HG03060 (cell line): ENCODE measurements around the gene RASSF6.
A peak's percentile ranks its signal among the peaks of the same experiment; 100 is the strongest.
"Not testable (repeated sequence)": the region's sequence is repeated elsewhere in the genome, so short reads cannot be mapped to it uniquely, and the experiment has no call there.

ENCODE experiments used
- ATAC-seq: cut with Tn5 transposase; IDR thresholded peaks from one replicate; pipeline ENCODE4 v1.9.1; 2021; ENCODE audit warnings: low read depth, moderate number of reproducible peaks; ENCODE audit not compliant: unreplicated experiment

RASSF6 gene

GRCh38 chr4:73614311-73614867, 5.8 kb downstream of the RASSF6 start:
- no peak for ATAC-seq

DNA sequence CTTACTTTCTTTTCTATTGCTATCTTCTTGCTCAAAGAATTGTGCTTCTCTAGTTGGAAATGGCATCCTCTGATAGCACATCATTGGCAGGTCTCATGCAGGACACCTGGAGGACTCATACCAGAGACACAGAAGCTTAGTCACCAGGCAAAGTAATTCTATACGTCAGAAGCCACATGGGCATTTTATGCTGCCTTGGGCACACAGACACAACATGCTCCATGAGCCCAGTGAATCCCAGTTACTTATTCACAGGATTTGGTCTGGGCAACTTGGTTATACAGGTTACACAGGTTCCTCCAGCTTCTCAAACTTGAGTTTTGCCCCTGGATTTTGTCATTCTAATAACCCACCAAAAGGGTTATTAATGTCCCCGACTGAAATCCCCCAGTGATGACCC, 7.1 kb downstream of the RASSF6 start:
- ATAC-seq = no peak

GRCh38 chr4:73612032-73612431, 8.2 kb downstream of the RASSF6 start:
- ATAC-seq = no peak

DNA sequence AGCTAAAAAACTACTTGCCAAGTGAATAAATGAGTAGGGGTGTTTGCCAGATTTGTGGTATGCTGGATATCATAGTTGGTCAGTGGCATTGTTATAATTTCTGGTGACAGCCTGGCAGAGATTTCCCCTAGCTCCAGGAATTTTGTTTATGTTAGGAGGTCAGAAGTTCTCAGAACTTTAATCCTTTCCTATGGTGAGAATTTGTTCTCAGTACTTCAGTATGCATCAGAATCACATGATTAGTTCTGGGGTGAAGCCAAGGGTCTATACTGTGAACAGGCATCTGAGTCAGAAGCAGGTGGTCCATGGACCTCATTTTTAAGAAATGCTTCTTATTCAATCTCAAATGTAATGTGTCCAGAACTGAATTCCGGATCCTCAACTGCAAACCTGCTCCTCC, 10.5 kb downstream of the RASSF6 start:
- ATAC-seq = no peak

DNA sequence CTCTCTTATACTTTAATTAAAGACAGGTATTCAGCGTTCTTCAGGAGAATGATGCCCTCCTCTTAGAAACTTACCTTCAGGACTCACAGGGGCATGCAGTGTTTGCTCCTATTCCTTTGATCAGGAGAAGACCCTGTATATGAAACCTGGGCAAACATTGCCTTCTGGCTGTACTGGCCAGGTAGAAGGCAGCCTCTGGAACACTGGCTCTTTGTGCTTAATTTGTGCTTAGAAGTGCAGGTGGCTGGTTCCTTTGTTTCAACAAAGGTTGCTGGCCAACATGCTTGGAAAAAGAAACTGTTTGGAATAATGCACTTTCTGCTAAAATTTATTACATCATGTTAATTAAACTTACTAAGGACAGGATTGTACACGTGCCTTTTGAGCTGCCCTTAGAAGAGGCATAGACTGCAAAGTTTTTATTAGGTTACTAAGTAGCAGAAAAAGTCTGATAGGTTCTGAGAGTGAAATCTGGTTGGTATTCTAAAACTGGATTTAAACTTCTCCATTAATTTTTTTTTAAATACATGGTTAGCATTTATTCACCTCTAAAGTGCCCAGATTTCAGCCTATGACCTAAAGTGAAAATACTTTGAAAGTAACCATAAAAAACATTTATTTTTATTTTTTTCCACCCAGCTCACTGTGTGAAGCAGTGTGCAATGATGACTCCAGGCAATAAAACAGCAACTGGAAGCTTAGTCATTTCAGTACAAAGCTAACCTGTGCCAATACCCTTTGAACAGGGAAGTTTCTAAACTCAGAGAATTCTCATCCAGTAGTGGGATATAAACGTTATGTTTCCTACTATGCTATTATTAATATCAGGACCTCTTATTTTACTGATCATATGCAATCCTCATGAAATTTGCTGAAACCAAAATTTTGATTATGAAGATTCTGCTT, 11.3 kb downstream of the RASSF6 start:
- no peak for ATAC-seq

DNA sequence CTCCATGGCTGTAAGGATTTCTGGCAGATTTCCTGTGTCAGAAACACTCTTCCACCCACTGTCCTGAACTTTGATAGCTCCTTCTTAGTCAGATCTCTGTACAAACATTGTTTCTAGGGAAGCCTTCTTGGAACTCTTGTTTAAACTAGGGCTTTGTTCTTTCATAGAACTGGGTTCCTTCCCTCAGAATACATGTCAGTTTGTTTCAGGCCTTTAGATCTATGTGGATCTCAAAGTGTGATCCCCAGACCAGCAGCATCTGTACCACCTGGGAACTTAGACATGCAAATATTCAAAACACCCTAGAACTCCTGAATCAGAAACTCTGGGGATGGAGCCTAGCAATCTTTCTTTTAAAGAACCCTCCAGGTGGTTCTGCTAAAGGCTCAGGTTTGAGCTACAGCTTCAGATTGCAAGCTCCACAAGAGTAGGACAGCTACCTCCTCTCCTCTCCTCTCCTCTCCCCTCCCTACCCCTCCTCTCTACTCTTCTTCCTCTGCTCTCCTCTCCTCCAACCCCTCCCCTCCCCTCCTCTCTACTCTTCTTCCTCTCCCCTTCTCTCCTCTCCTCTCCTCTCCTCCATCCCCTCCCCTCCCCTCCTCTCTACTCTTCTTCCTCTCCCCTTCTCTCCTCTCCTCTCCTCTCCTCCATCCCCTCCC, 12.7 kb downstream of the RASSF6 start:
- no peak for ATAC-seq

DNA sequence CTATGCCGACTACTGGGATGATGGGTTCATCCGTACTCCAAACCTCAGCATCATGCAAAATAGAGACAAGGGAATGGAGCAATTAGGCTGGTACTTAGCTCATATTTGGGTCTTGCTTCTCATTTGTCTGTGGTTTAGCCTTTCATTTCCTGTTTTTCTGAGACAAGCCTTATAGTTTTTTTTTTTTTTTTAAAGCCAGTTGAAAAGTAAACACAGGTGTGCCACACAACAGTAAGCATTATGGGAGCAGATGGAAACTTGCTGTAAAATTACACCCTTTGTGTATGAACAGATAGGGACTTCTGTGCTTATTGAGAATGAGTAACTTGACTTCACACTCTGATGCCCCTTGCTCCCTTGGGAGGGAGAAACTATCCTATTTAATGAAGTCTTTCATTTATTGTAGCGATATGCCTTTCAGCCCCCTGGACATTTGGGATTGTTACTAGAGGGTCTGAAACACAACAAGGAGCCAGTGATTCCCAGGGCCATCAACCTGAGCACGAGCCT, 13.7 kb downstream of the RASSF6 start:
- peak; percentile 60 for ATAC-seq

DNA sequence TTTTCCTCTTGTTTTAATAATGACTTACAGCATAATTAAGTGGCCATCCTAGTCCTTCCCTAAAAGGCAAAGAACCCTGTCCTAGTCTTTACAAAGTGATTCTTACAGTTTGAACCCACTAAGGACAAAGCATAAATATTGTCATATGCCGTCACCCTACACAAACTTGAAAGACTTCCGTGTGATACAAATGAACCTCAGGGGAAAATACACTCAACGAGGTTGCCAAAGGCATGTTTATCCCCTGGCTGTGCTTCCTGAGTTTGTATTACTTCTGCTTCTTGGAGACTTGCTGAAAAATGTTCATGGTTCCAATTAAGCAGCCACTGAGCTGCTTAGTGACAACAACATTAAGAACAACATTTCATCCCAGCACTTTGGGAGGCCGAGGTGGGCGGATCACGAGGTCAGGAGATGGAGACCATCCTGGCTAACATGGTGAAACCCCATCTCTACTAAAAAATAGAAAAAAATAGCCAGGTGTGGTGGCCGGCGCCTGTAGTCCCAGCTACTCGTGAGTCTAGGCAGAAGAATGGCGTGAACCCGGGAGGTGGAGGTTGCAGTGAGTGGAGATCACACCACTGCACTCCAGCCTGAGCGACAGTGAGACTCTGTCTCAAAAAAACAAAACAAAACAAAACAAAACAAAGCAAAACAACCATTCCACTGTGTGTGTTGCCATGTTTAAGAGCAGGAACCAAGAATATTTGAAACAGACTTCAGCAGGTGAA, 16.2 kb downstream of the RASSF6 start:
- ATAC-seq = no peak

DNA sequence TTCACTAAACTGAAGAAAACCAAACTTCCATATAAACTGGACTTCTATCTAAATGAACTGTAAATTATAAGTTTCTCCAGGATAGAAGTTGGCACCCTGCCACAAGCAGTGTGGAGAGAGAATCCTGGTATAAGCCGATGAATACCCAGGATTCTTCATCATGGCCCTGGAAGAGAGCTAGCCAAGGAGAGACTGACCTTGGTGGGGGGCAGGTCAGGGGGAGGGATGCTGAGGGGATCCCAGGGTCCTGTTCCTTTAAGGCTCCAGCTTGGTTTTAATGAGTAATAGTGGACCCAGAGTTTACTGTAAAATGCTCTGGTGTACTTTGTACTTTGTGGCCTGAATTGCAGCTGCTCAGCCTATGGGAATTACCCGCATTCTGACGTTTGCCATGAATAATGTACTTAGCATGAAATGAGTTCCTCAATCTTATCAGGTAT, 16.9 kb downstream of the RASSF6 start:
- ATAC-seq = peak; percentile 37

DNA sequence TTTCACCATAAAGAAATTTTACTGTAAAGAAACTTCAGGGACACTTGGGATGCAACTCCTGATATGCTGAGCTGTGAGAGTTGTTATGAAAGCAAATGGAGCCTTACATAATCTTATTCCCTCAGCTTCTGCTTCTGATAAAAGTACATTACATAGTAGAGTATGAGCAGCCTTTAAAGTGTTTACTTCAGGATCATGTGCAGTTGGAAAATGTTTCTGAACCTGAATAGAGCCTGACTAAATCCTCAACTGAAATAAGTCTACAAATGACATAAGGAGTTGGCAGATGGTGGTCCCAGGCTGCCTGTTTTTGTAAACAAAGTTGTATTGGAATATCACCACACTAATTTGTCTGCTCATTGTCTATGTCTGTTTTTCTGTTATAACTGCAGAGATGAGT, 19.3 kb downstream of the RASSF6 start:
- ATAC-seq = no peak

- no peak for ATAC-seq
Measured at GRCh38 chr4:73599182-73599581, 21.1 kb downstream of the RASSF6 start.

DNA sequence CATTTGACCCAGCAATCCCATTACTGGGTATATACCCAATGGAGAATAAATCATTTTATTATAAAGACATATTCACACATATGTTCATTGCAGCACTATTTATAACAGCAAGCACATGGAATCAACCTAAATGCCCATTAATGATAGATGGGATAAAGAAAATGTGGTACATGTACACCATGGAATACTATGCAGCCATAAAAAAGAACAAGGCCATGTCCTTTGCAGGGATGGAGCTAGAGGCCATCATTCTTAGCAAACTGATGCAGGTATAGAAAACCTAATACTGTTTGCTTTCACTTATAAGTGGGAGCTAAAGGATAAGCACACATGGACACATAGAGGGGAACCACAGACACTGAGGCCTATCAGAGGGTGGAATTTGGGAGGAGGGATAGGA, 22.6 kb downstream of the RASSF6 start:
- no peak for ATAC-seq

DNA sequence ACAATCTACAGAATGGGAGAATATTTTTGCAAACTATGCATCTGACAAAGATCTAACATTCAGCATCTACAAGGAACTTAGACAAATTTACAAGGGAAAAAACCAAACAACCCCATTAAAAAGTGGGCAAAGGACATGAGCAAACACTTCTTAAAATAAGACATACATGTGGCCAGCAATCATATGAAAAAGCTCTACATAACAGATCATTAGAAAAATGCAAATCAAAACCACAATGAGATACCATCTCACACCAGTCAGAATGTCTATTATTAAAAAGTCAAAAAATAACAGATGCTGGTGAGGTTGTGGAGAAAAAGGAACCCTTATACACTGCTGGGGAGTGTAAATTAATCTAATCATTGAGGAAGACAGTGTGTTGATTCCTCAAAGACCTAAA, 23.1 kb downstream of the RASSF6 start:
- not testable (repeated sequence) for ATAC-seq

- no peak for ATAC-seq
Measured at GRCh38 chr4:73596001-73596400, 24.2 kb downstream of the RASSF6 start.

DNA sequence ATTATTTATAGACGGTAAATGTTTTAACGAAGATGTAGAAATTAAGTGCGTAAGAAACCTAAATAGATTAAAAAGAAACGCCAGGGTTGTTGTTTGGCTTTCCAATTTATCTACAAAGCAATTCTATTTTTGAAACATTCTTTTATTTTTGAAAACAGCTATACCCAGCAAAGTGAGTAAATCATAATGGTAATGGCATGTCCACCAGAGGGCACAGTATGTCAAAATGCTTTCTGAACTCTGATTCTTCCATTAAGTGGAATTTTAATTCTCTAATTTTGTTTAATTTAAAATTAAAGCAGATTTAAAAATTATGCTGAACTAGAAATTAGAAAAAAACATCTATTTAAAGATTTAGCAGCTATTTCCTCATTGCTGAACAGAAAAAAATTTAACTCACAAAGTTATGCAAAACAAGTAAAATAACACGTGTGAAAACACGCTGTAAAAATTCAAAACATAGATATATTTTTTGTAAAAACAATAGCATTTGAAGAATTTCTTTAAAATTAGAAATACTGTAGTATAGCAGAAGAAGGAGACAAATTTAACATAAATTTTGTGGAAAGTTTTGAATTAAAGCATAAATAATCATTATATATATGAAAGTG, 26.5 kb downstream of the RASSF6 start:
- no peak for ATAC-seq

- peak; percentile 88 for ATAC-seq
Measured at GRCh38 chr4:73589887-73590801, 30.1 kb downstream of the RASSF6 start.

DNA sequence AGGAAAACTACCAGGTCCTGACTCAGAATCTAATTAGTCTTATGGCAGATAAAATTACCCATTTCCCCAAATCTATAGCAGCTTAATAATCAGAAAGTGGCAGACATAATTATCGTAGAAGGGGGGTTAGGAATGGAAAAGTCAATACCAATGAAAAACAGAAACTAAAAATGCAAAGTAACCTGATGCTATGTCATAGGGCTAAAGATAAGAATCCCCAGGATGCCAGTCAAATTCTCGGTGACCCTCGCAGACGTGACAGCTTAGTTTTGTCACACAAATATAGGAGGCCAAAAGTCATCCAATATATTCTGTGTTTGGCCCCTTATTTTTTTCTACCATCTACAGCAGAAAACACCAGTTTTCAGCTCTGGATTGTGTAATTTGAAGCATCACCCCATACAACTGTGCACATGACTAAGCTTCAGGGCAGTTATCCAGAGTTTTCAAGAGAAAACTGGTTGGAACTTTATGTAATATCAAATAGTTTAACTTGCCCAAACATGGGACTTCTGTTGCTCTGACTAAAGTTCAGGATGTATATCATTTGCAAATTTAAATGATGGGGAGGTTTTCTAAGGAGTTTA, 30.9 kb downstream of the RASSF6 start:
- ATAC-seq = peak; percentile 16

GRCh38 chr4:73588613-73589012, 31.6 kb downstream of the RASSF6 start:
- ATAC-seq = no peak

- no peak for ATAC-seq
Measured at GRCh38 chr4:73586666-73587065, 33.6 kb downstream of the RASSF6 start.
